DMS53 treated with DMSO at 0.1 percent for 48 hours (cell line): ENCODE results near the gene PTPRE.

ENCODE experiments used
- DNase-seq: peaks from one replicate; lab custom pipeline; 2025; ENCODE audit not compliant: unreplicated experiment; lab: John Stamatoyannopoulos, UW

Gene PTPRE

DNA sequence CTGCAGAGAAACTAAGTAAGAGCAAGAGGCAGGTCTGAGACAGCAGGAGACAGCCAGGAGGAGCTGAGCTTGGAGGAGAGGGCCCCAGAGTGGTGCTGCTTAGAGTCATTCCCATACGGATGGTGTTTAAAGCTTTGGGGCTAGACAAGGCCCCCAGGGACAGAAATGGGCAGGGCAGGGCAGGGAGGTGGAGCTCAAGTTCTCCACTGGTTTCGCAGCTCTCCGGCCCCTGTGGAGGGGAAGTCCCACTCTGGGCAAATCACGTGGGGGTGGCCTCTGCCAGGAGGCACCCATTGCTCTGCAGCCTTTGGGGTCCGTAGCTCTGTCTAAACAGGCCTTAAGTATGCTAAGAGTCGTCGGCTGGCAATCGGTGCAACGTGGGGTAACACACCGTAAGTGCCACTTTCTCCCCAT lies 1.0 kb upstream of the PTPRE start:
- DNase-seq = no peak

DNA sequence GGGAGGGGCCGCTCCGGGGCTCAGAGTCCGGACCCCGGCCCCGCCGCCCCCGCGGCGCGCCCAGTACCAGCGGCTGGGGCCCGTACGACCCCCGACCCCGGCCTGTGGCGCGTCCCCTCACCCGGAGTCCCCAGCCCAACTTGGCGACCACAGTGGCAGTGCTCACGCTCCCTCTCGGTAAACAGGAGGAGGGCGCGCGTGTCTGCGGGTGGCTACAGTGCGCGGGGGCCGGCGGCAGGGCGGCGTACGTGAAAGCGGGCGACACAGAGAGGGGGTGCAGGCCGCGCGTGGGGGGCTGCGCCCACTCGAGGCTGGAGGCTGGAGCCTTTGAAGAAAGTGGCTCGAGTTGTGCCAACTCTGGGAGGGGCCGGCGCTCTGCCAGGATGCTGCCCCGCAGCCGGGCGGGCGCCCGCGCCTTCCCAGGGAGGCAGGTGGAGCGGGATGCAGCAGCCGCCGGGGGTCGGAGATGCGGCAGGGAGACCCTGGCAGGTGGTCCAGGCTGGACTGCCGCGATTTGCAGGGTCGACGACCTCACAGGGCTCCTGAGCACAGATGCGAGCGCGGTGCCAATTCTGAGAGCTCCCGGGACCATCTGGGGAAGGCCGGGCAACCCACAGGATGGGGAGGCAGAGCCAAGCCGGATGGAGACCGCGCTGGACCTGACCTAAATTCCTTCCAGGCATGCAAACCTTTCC lies 655 bp downstream of the PTPRE start:
- DNase-seq = no peak

DNA sequence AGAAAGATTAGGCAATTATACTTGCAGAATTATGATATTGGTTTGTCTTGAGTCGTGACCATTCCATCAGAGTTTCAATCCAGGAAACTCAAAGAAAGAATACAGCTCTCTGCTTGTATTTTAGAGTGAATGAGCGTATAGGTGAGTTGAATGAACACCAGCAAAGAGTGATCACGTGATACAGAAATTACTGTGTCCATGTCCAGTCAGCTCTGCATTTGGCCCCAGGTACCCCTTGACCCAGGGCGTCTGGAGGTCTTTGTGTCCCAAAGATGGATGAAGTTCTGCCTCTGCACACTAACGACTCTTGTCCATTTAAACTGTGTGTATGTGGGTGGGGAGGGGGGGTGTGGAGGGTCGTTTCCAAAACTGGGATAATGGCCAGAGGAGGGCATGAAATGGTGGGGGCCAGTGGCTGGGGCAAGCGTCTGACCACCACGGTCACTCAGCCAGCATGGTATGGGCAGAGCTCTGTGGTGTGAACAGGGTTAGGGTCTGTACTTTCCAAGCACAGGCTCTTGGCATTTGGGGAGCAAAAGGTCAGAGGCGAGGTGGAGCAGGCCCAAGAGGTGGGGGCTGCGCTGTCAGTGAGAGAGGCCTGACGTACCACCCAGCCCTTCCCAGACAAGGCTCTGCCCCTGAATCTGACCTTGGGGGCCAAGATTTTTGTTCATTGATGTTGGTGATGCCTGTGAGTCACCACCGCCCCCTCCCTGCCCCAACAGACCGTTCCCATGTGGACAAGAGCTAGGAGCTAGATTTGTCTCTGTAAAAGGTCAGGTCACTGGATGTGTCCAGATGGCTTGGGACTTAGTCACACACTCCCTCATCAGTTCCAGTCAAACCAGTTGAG lies 1.4 kb downstream of the PTPRE start:
- no peak for DNase-seq

DNA sequence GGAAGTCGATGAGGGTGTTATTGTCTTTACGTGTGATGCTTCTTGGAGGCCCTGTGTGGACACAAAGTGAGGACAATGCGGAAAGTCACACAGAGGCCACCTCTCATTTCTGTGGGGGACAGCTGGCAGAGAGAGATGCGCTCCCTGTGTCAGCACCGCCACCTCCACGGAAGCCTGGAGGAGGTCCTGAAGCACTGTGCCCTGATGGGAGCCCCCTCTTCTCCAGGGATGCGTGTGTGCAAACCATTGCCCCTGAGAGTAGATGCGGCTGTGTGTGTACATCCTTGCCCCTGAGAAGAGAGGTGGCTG lies 2.0 kb downstream of the PTPRE start:
- DNase-seq = no peak

DNA sequence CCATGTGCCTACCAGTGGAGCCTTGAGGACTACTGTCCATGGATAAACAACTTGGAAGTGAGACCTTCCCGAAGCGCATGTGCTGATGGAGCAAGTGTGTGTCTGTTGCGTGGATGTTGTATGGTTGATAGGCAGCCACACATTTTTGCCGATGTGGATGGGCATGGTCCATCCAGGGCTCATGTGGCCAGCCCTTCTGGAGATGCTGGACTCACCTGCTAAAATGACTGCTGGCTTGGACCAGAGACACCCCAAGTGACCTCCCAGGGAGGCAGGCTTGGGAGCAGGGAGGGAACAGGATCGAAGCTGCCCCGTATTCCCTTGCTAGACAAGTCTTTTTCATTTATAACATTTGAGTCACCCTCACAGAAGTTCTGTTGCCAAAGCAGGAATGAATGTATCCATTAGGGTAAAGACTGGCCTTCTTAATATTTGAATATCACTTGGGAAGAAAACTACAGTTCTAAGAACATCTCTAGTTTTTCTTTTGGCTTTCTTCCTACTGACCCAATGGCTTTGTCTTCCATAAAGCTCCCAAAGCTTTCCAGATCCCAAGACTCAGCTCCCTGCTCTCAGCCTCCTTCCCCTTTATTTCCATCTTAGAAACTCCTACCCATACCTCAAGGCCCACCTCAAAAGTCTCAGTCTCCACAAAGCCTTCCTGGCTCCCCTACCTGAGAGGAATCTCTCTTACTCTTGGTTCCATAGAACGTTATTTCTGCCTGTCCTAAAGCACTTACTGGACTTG lies 3.0 kb downstream of the PTPRE start:
- no peak for DNase-seq

DNA sequence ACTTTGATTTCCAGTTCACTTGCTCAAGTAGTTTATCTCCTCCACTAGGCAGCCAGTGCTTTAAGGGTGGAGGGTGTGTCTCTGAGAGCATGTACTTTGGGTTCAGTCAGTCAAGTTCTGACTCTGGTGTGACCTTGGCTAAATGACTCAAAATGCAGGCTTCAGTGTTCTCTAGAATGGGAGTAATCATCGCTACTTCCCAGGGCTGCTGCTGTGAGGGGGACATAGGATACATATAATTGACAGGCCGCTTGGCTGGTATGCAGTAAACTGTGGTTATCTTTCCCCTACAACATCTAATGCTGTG lies 3.5 kb downstream of the PTPRE start:
- no peak for DNase-seq

DNA sequence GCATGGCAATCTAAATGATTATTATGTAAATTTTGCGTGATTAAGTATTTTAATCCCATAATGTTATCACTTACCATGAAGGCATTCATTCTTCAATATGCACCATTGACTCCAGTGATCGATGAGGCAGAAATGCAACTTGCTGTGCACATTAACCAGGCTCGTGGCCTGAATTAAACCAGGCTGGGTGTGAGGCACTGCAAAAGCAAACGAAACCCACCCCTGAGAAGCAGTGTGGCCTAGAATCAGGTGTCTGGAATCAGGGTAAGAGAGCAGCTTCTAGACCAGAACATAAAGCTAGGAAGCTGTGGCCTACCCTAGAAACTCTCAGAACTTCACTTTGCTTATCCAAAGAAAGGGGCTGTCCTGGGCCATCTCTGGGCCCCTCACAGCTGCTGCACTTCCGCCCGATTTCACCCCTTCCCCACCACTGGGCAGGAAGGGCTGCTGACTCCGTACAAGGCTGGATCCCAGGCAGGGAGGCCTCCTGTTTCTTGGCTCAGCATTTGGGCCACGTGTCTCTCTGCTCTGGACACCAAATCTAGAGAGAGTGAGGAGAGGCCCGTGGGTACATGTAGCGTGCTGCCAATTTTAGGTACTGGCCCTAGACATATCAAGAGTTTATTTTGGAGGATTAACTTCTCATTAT lies 4.4 kb downstream of the PTPRE start:
- no peak for DNase-seq

DNA sequence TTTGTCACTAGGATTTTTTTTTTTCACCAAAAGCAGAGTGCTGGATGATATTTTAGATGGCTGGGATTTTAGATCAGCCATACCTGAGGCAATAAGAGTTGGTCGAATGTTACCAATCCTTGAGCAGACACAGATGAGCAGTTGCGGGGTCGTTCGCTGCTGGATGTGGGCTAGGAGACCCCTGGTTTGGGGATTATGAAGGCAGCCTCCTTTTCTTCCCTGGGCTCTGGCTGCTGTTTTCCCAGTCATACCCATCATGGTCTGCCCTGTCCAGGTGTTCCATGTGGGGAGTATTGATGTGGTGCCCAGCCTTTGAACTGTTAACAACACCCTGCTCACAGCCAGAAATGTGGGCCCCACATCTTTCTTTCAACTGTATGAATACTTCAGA lies 5.0 kb downstream of the PTPRE start:
- no peak for DNase-seq

DNA sequence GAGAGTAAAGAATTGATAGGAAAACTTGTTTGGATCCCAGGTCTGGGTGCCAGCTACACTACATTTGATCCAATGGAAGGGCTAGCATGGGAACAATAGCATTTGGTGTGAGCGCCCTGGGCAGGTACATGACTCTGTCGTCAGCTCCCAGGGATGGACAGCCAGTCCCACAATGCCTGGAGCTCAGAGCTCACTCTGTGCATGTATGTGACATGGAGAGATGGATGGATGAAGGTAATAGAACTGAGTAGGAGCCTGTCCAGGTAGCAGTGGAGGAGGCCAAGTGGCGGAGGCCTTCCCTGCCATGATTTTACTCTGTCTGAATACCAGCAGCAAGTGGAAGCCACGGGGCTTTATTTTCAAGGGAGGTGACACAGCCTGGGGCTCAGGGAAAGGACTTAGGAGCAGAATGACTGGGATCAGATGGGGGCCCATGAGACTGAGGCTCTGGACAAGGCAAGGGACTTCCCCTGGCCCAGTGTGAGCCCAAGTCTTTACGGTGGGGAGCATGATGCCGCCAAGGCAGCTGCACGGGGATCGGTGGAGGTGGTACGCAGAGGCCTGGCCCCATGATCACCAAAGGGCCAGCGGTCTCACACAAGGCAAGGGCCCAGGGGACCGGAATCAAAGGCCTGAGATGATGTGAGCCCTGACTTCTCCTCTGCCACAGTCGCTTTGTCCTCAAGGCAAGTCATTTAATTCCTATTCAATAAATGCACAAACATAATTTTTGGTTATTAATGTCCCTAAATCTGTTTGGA lies 5.9 kb downstream of the PTPRE start:
- no peak for DNase-seq

DNA sequence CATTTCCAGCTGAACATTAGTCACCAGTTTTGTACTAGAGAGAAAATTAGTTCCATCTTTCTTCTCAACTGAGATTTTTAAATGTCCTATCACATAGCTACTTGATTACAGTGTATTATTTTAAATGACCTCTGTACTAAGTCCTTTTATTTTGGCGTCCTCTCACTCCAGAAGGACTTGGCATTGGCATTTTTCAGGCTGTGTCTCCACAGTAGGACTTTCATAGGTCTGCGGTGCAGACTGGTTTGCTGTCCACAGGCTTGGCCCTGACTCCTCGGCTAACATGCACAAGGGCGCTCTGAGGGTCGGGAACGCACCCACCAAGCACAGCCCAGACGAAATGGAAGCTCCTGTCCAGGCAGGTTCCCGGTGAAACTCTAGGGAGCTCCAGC lies 6.5 kb downstream of the PTPRE start:
- DNase-seq = no peak

DNA sequence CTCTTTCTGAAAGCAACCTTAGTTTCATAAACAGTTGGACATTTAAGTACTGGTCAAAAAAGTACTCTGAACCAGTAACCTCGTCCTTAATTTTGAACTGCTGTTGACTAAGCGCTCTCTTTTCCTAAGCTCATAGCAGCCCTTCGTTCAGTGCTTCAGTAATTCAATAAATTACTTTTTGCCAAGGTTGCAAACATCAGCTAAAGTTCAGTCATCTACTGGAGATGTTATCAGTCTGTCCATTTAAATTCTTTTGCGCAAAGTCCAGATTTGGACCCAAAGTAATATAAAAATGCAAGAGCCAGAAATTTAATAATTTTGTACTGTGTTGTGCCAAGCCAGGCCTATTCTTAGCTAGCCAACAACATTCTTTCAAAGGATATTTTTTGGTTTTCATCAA lies 8.4 kb downstream of the PTPRE start:
- no peak for DNase-seq

DNA sequence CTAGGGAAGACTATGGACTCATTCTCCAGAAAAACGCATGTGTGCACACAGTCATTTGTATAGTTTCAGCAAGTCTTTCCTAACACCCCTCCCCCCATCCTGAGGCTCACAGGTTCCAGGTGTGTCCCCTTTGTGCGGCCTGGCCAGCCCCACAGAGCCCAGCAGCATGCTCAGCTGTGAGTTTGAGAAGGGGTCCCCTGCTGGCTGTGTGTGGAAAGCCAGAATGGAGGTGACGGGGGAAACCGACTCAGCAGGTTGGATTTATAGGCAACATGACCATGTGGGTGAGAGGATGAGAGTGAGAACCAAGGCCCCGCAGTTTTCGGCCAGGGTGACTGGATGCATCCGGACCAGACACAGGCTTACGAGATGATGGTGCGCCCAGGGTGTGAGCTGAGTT lies 9.9 kb downstream of the PTPRE start:
- DNase-seq = no peak

DNA sequence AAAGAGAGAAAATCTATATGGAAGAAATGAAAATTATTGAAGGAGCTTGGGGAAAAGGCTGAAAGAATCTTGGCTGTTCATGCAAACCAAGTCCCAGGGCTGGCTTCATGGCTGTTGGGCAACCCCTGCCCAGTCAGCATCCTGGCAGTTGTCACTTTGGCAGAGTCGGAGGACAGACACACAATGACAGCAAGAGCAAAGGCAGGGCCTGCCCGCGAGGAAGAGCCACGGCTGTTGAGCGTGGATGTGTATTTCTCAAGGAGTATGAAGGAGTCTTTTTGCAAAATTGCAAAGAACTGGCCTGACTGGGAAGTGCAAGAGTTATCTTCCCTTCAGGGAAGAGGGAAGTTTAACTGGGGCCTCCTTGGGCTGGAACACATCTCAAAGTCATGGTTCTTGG lies 11.7 kb downstream of the PTPRE start:
- DNase-seq = no peak

DNA sequence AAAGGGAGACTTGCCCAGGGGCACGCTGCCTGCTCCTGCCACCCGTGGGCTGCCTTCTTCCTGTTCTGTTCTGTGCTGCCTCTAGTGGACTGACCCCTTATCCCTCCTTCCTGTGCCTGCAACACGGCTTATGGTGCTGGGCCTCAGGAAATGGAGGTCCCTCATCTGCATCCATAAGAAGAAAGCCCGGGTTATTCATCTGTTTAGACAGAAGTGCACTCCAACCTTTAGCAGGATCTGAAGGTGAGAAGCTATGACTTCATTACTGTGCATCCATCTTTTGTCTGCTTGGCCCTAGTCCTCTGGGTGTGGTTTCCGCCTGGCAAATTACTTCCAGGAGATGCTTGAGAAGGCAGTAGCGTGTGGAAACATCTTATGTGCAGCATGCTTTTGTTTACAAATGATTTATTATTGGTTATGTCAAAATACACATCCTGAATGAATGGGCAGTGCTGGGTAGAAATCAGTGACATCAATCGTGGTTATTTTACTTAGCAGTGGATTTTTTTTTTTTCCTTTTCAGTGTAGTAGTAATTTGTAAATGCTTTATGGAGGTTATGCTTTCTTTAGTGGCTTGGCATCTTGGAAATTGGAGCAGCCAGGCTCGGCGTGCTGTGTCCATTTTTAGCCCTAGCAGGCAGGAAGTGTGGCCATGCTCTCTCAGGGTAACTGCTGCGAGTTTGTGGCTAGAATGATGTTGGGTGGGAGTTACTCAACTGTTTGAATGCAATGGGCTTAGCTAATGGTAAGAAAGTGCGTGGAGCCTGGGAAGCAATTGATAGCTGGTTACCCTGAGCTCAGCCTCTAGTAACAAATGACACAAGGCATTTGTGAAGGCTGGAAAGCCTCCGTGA lies 12.7 kb downstream of the PTPRE start:
- DNase-seq = no peak

DNA sequence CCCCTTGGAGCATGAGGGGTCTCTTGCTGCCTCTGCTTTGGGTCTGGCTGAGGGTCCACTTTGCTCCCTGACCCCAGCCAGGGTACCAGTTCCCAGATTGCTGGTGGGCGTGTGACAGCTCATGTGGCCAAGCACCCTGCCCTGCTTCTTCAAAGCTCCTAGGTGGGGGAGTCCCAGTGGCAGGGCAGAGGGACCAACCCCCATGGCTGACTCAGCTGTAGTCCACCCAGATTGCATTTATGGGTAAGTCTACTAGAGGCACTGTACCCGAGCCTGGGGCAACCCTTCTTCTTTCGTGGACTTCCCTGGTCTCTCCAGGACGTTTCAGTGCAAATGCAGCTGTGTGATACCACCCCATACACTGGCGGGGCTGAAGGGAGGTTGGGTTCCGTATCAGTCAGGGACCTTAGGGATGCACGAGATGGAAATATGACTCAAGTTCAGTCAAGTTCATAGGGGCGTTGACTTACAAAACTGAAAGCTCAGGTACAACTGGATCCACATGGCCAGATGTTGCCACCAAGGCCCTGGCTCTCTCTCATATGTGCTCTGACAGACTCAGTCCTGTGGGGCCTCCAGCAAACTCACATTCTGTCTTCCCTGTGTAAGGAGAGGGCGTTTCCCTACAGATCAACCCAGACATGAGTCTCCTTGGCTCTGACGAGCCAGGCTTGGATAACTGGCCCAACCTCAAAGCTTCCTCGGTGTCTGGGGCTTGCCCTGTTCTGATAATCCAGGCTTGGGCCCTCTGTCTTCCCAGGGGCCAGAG lies 13.6 kb downstream of the PTPRE start:
- DNase-seq = no peak

DNA sequence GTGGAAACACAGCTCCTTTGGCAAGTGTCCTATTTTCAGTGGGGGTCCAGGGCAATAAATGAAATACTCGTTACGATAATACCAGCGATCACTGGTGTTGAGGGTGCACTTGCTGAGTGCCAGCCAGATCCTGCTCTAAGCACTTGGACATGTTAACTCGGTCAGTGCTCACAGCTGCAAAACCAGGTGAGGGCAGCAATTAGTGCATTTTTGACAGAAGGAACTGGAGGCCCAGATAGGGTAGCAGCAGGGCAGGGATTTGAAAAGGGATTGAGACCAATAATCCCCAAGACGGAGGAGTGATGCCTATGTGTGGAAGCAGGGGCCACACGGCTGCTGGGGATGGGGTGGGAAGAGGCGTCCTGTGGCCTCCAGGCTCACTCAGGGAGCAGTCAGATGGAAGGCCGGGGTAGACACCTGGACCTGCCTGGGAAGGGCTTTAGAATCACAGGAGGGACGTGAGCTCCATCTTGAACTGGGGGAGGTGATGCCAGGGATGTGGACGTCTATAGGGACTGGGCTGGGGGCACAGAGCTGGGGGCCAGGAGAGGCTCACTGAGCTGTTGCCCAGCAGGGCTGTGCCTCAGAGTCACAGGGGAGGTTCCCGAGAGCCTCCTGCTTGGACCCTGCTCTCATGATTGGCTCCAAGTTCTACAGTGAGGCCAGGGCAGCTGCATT lies 14.3 kb downstream of the PTPRE start:
- no peak for DNase-seq

DNA sequence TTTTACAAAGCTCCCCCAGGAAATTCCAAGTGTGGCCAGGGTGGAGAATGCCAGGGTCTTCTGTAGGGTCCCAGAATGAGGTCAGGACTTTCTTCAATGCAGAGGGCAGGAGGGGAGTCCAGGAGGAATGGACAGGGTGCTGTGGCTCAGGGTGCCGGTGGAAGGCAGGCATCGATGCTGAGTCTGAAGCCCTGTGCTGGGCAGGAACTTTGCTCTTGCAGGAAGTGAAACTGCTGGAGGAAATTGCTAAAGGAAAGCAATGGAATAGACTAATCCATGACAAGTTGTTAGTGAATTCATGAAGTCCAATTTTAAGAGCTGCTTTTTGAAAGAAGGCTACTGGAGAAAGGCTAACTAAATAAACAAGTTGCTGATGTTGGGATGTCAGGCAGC lies 14.8 kb downstream of the PTPRE start:
- DNase-seq = no peak

DNA sequence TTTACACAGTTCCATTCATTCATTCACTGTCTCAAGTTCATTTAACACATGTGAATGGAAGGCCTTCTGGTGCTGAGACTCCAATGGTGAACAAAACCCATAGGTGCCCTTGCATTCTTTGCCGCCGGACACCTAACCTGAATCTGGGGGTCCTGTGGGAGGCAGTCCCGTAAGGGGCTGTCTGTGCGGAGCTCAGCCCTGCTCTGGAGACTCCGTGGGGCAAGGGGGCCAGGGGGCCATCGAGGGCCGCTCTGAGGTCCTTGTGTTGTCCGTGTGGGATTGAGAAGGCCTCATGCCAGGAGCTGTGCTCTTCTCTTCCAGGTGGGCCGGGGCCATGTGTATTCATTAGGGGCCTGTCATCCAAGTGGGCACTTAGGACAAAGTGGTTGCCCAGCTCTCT lies 15.3 kb downstream of the PTPRE start:
- no peak for DNase-seq
